Measurements from ENCODE around the gene RAB31. TPM values are rescaled to one million over a fixed set of nuclear protein-coding genes. Genes with fewer than 3 reads are reported as not detected.

Gene RAB31
- polyA plus RNA-seq, 1 donor from 2014 or later: 16.3 TPM

DNA sequence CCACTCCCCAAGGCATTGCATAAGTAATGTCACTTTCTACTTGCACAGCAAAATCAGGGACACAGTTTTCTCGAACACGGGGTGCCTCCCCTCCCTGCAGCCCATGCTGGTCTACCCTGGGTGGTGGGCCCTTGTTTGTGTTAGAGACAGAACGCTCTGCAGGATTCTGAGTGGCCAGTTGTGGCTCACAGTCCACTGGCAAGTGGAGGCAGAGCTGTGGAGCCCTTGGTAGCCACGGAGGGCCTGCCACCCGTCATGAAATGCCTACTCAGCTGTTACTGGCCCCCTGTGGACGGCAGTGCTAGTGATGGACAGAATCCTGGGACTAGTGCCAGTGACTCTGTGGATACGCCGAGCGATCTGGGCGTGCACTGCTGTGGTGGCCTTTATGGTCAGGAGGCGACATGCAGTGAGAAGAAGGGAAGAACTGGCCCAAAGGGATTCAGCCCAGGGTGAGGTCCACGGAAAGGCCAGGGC, 123.7 kb downstream of the RAB31 start:
- no peak overlapping the region for H3K27ac ChIP-seq (ENCODE audit: low read length)
- no peaks in the 10 kb centered on the region for H3K36me3 ChIP-seq (ENCODE audit: insufficient read depth, low read length)
- H3K4me3 ChIP-seq (ENCODE audit: low read length): no peak overlapping the region
- no peaks in the 10 kb centered on the region for H3K9me3 ChIP-seq (ENCODE audit: low read length)
- H2AFZ ChIP-seq (ENCODE audit: low read depth, low read length): no peak overlapping the region
- no peaks in the 10 kb centered on the region for H3K9me2 ChIP-seq (ENCODE audit: insufficient read depth, low read length)
- no peak overlapping the region for H3K9ac ChIP-seq (ENCODE audit: low read length)
- H3K79me2 ChIP-seq (replicated peaks; ENCODE audit: insufficient read depth, low read length): no peaks in the 10 kb centered on the region
- TF ChIP-seq SMC3 (conservative IDR thresholded peaks at IDR 0.05; ENCODE audit: poor library complexity): no peak
- TF ChIP-seq CTCF (IDR thresholded peaks at IDR 0.05; ENCODE audit: poor library complexity, severe bottlenecking): no peak
- no peak for TF ChIP-seq MXI1 (conservative IDR thresholded peaks at IDR 0.05; ENCODE audit: poor library complexity, severe bottlenecking)
- TF ChIP-seq EZH2 (IDR thresholded peaks at IDR 0.05; ENCODE audit: borderline replicate concordance, insufficient read depth, low read length, poor library complexity, severe bottlenecking): no peak
- TF ChIP-seq RAD21 (conservative IDR thresholded peaks at IDR 0.05): no peak
- TF ChIP-seq EP300 (conservative IDR thresholded peaks at IDR 0.05; ENCODE audit: poor library complexity, severe bottlenecking): no peak
- TF ChIP-seq POLR2AphosphoS5 (IDR thresholded peaks at IDR 0.05): no peak
- no peak for TF ChIP-seq TAF1 (IDR thresholded peaks at IDR 0.05; ENCODE audit: low read depth)
- TF ChIP-seq, protein P1, sequence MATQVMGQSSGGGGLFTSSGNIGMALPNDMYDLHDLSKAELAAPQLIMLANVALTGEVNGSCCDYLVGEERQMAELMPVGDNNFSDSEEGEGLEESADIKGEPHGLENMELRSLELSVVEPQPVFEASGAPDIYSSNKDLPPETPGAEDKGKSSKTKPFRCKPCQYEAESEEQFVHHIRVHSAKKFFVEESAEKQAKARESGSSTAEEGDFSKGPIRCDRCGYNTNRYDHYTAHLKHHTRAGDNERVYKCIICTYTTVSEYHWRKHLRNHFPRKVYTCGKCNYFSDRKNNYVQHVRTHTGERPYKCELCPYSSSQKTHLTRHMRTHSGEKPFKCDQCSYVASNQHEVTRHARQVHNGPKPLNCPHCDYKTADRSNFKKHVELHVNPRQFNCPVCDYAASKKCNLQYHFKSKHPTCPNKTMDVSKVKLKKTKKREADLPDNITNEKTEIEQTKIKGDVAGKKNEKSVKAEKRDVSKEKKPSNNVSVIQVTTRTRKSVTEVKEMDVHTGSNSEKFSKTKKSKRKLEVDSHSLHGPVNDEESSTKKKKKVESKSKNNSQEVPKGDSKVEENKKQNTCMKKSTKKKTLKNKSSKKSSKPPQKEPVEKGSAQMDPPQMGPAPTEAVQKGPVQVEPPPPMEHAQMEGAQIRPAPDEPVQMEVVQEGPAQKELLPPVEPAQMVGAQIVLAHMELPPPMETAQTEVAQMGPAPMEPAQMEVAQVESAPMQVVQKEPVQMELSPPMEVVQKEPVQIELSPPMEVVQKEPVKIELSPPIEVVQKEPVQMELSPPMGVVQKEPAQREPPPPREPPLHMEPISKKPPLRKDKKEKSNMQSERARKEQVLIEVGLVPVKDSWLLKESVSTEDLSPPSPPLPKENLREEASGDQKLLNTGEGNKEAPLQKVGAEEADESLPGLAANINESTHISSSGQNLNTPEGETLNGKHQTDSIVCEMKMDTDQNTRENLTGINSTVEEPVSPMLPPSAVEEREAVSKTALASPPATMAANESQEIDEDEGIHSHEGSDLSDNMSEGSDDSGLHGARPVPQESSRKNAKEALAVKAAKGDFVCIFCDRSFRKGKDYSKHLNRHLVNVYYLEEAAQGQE (IDR thresholded peaks at IDR 0.05; ENCODE audit: borderline replicate concordance): no peak
- no peaks in the 10 kb centered on the region for H3F3A ChIP-seq (ENCODE audit: insufficient read depth, low read length, poor library complexity, severe bottlenecking)
- no peaks in the 10 kb centered on the region for H4K20me1 ChIP-seq (ENCODE audit: insufficient read depth)
- no peaks in the 10 kb centered on the region for H3K27me3 ChIP-seq (ENCODE audit: insufficient read depth, low read depth, low read length)
- H3K4me2 ChIP-seq (ENCODE audit: low read length): no peak overlapping the region

- Histone ChIP-seq H3K27me3 (ENCODE audit: insufficient read depth, low read depth, low read length) (no peaks in the 10 kb centered on the region), H3K9me3 (ENCODE audit: low read length) (no peaks in the 10 kb centered on the region), H3K9ac (ENCODE audit: low read length) (no peak overlapping the region), H3K27ac (ENCODE audit: low read length) (no peak overlapping the region), H3K4me2 (ENCODE audit: low read length) (no peak overlapping the region), H4K20me1 (ENCODE audit: insufficient read depth) (no peaks in the 10 kb centered on the region), H3F3A (ENCODE audit: insufficient read depth, low read length, poor library complexity, severe bottlenecking) (no peaks in the 10 kb centered on the region), H3K79me2 (replicated peaks; ENCODE audit: insufficient read depth, low read length) (no peaks in the 10 kb centered on the region), H3K9me2 (ENCODE audit: insufficient read depth, low read length) (no peaks in the 10 kb centered on the region), H2AFZ (ENCODE audit: low read depth, low read length) (no peak overlapping the region), H3K4me3 (ENCODE audit: low read length) (no peak overlapping the region), H3K36me3 (ENCODE audit: insufficient read depth, low read length) (no peaks in the 10 kb centered on the region)
- TF ChIP-seq TAF1 (IDR thresholded peaks at IDR 0.05; ENCODE audit: low read depth) (no peak), POLR2AphosphoS5 (IDR thresholded peaks at IDR 0.05) (no peak), EP300 (conservative IDR thresholded peaks at IDR 0.05; ENCODE audit: poor library complexity, severe bottlenecking) (no peak), SMC3 (conservative IDR thresholded peaks at IDR 0.05; ENCODE audit: poor library complexity) (no peak), EZH2 (IDR thresholded peaks at IDR 0.05; ENCODE audit: borderline replicate concordance, insufficient read depth, low read length, poor library complexity, severe bottlenecking) (no peak), RAD21 (conservative IDR thresholded peaks at IDR 0.05) (no peak), MXI1 (conservative IDR thresholded peaks at IDR 0.05; ENCODE audit: poor library complexity, severe bottlenecking) (no peak), CTCF (IDR thresholded peaks at IDR 0.05; ENCODE audit: poor library complexity, severe bottlenecking) (no peak)
- TF ChIP-seq, protein P1 (IDR thresholded peaks at IDR 0.05; ENCODE audit: borderline replicate concordance): no peak
These were observed 124.8 kb downstream of the RAB31 start for GRCh38 chr18:9832871-9833270.

Data from neural cell (in vitro differentiated cells).